Lower lobe of right lung (tissue), 2 donors: ENCODE measurements around the gene RMI1. TPM values are rescaled to one million over a fixed set of nuclear protein-coding genes. Genes with fewer than 3 reads are reported as not detected.

Source experiments
- ATAC-seq, 2 donors: fragments of 200-7000 bp; cut with Tn5 transposase; one replicate each; pipeline ENCODE4 v1.9.1; 2020 to 2022; ENCODE audit warnings: mild to moderate bottlenecking in 2 of 2, moderate library complexity in 2 of 2
- DNase-seq: peaks from one replicate; pipeline ENCODE4 v3.0.0-alpha.2; 2020
- H3K27ac ChIP-seq: fragments of 200-600 bp; one replicate; pipeline ENCODE4 v1.8.0; 2022
- H3K27me3 ChIP-seq: fragments of 200-600 bp; one replicate; pipeline ENCODE4 v1.8.0; 2022; ENCODE audit warnings: low read depth
- H3K36me3 ChIP-seq: fragments of 200-600 bp; one replicate; pipeline ENCODE4 v1.8.0; 2022; ENCODE audit warnings: mild to moderate bottlenecking
- H3K4me1 ChIP-seq: fragments of 200-600 bp; one replicate; pipeline ENCODE4 v1.8.0; 2022
- H3K4me3 ChIP-seq: fragments of 200-600 bp; one replicate; pipeline ENCODE4 v1.8.0; 2022; ENCODE audit warnings: mild to moderate bottlenecking
- H3K9me3 ChIP-seq: fragments of 200-600 bp; one replicate; pipeline ENCODE4 v1.8.0; 2022
- CTCF ChIP-seq: fragments of 200-600 bp; IDR thresholded peaks from one replicate; pipeline ENCODE4 v1.8.0; 2022; ENCODE audit warnings: antibody characterized with exemption, mild to moderate bottlenecking
- intact Hi-C: fragments of 100-400 bp; cut with DNase I; formaldehyde crosslinking; loops from one replicate; pipeline ENCODE4 v1.11.0; 2022
- total RNA-seq: library from RNA; stranded (reverse); fragmentation: NEBNext Ultra II Directional; extraction: Animal tissue kit (Norgen Biotek cat#: 25700); gene quantifications from one replicate; pipeline ENCODE4 v1.2.1, GENCODE V29; 2021
- donor health status: DM: no; HTN: yes; CAD: no; lungs with severe emphysema.

RMI1 gene
- total RNA-seq, 1 donor from 2014 or later: 6.7 TPM

DNA sequence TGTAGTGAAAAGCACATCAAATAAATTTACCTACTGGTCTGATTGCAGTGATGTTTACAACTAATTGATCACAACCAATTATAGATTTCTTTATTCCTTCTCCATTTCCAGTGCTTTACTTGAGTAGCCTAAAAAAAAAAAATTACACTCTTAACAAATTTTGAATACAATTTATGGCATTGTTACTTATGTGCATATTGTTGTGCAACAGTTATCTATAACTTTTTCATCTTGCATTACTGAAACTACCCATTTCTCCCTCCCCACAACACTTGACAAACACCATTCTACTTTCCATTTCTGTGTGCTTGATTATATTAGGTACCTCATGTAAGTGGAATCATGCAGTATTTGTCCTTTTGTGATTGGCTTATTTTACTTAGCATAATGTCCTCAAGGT is 12.3 kb downstream of the RMI1 start:
- DNase-seq: no peak
- no peak overlapping the region for H3K4me3 ChIP-seq
- TF ChIP-seq CTCF: no peak
- no peak for ATAC-seq
- peaks cover 11% of the 10 kb centered on the region for H3K36me3 ChIP-seq
- no peaks in the 10 kb centered on the region for H3K9me3 ChIP-seq
- H3K27ac ChIP-seq: no peak overlapping the region
- no peaks in the 10 kb centered on the region for H3K27me3 ChIP-seq
- H3K4me1 ChIP-seq: no peaks in the 10 kb centered on the region
- intact Hi-C loops: no loop called here

DNA sequence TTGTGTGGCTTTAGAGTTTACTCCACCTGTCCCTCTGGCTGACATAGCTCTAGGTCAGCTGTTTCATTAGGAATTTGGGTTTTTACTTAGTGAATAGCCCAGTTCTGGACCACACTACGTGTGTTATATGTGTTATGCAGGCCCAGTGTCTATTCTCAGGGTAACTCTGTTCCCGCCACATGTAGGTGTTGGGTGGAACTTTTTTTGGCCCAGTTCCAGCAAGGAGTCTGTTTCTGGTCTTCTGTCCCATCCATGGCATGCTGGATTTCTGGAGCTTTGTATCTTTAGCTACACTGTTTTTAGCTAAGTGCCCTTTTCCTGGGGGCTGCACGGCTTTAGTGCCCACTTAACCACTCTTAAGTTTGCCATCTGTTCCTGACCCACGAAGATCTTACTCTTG is 15.5 kb downstream of the RMI1 start:
- no peaks in the 10 kb centered on the region for H3K4me1 ChIP-seq
- ATAC-seq (no peak), DNase-seq (no peak)
- H3K27ac ChIP-seq: no peak overlapping the region
- no peaks in the 10 kb centered on the region for H3K27me3 ChIP-seq
- H3K36me3 ChIP-seq: no peaks in the 10 kb centered on the region
- no peak for TF ChIP-seq CTCF
- H3K9me3 ChIP-seq: no peaks in the 10 kb centered on the region
- intact Hi-C loops: no loop called here
- H3K4me3 ChIP-seq: no peak overlapping the region

DNA sequence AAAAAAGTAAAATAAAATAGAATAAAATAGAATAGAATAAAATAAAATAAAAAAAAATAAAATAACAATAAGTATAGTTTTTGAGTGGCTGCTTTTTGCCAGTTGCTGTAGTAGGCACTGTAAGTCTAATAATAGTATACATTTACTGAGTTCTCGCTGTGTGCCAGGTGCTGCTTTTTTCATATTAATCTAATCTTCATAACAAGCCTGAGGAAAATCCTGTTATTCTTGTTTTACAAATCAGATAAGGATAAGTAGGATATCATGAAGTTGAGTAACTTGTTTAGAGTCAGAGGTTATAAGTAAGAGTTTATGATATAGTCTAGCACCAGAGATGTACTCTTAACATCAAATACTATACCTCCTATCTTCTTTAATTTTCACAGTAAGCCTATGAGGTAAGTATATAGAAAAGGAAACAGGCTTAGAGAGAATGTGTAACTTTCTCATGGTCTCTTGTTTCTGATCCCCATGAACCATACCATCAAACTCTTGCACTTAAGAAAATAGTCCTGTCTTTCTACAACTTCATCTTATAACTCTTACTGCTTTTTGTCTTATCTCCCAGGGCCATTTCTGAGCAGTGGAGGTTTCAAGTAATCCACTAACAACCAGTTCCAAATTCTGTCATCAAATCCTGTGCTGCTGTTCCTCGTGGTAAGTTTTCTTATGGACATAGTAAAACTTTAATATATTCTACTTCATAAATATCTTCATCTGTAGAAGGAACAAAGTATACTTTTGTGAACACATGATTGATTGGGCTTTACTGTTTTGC is 18.7 kb downstream of the RMI1 start:
- DNase-seq (no peak), ATAC-seq (no peak)
- Histone ChIP-seq H3K27me3 (no peaks in the 10 kb centered on the region), H3K27ac (no peak overlapping the region), H3K4me3 (no peak overlapping the region), H3K4me1 (no peaks in the 10 kb centered on the region), H3K36me3 (no peaks in the 10 kb centered on the region), H3K9me3 (no peaks in the 10 kb centered on the region)
- intact Hi-C loops: no loop called here
- no peak for TF ChIP-seq CTCF

- no peak for TF ChIP-seq CTCF
- no peaks in the 10 kb centered on the region for H3K36me3 ChIP-seq
- H3K9me3 ChIP-seq: no peaks in the 10 kb centered on the region
- ATAC-seq (no peak), DNase-seq (no peak)
- no peaks in the 10 kb centered on the region for H3K27me3 ChIP-seq
- intact Hi-C loops: no loop called here
- H3K4me3 ChIP-seq: no peak overlapping the region
- no peak overlapping the region for H3K27ac ChIP-seq
- no peaks in the 10 kb centered on the region for H3K4me1 ChIP-seq
These were observed 19.6 kb downstream of the RMI1 start for GRCh38 chr9:84000186-84000585.

- intact Hi-C loops: no loop called here
- H3K36me3 ChIP-seq: no peaks in the 10 kb centered on the region
- no peak overlapping the region for H3K4me3 ChIP-seq
- no peak for TF ChIP-seq CTCF
- H3K9me3 ChIP-seq: no peaks in the 10 kb centered on the region
- no peaks in the 10 kb centered on the region for H3K4me1 ChIP-seq
- DNase-seq (no peak), ATAC-seq (peak in 1 of 2 donors; percentile 29)
- H3K27me3 ChIP-seq: no peaks in the 10 kb centered on the region
- no peak overlapping the region for H3K27ac ChIP-seq
These were observed 21.0 kb downstream of the RMI1 start for GRCh38 chr9:84001621-84002020.
